ENCODE measurements around the gene USP3.

The USP3 gene, protein sequence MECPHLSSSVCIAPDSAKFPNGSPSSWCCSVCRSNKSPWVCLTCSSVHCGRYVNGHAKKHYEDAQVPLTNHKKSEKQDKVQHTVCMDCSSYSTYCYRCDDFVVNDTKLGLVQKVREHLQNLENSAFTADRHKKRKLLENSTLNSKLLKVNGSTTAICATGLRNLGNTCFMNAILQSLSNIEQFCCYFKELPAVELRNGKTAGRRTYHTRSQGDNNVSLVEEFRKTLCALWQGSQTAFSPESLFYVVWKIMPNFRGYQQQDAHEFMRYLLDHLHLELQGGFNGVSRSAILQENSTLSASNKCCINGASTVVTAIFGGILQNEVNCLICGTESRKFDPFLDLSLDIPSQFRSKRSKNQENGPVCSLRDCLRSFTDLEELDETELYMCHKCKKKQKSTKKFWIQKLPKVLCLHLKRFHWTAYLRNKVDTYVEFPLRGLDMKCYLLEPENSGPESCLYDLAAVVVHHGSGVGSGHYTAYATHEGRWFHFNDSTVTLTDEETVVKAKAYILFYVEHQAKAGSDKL

DNA sequence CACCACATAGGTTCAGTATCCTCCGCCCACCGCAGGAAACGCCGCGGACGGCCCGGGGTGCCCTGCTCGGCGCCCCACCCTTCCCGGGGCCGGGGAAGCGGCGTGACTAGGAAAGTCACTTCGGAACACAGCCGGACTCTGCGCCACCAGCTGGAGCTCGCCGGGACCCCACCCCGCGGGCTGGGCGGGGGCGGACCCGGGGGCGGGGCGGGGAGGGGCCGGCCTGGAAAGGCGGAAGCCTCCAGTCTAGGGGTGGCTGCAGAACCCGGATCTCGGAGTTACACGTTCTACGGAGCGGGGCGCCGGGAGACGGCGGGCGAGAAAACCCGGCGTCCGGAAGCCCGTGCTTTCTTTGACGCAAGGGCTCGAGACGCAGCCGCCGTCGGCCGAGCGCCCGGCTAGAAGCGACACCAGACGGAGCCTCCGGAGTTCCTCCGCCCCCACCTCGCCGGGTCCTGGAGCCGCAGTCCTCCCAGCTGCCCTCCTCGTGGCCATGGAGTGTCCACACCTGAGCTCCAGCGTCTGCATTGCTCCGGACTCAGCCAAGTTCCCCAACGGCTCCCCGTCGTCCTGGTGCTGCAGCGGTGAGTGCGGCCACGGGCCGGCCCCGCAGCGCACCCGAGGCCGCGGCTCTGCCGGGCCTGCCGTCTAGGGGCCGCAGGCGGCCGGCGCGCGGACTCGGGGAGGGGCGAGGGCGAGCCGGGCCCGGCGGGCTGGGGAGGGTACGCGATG, at the start of gene USP3:
Gene USP3 (plus strand): TSS at position 347 of the 732 bp plus-strand sequence. CDS start 147 bp downstream, at position 494.
- DNase-seq = peak; percentile 98

DNA sequence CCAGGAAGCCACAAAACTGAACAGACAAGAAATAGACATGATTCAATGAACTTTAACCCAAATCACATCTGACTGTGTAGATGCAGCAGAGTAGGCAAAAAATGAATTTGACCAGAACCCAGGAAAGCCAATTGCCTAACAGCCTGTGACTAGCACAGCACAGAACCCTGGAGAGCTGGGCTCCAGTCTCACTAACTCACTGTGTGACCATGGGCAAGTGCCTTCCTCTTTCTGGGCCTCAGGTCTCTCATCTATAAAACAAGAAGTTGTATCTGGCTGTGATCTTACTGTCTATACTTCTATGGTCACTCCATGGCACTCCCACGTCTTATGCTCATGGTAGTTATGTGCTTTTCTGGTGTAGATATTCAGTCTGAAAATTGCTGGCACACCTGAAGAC, 48.1 kb upstream of the USP3 start:
- no peak for DNase-seq

DNA sequence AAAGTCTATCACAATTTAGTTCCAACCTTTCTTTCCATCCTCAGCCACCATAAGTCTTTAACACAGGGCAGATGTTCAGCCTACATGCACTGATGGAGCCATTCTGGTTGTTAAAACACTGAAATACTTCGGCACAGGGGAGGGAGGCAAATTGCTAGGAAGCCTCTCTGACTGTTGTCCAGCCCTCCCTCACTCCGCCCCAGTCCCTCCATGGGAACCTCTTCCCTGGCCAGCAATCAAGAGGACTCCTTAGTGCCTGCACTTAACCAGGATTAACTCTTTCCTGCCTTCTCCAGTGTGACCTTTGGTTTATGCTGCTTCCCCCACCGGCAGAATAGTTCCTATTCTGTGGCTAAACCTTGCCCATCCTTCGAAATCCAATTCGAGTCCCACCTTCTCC, 47.0 kb upstream of the USP3 start:
- no peak for DNase-seq

DNA sequence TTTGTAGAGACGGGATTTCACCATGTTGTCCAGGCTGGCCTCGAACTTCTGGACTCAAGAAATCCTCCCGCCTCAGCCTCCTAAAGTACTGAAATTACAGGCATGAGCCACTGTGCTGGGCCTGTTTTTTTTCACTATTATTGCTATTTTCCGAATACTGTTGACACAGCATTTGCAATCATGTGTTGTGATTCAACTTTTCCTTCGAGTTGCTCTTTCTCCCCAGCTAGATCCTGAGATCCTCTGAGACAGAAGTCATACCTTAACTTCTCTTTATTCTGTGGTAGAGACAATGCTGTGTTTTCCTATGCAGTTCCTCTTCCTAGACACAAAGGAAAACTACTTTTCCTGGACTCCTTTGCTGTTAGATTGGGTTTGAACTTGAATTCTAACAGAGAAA, 46.4 kb upstream of the USP3 start:
- no peak for DNase-seq

DNA sequence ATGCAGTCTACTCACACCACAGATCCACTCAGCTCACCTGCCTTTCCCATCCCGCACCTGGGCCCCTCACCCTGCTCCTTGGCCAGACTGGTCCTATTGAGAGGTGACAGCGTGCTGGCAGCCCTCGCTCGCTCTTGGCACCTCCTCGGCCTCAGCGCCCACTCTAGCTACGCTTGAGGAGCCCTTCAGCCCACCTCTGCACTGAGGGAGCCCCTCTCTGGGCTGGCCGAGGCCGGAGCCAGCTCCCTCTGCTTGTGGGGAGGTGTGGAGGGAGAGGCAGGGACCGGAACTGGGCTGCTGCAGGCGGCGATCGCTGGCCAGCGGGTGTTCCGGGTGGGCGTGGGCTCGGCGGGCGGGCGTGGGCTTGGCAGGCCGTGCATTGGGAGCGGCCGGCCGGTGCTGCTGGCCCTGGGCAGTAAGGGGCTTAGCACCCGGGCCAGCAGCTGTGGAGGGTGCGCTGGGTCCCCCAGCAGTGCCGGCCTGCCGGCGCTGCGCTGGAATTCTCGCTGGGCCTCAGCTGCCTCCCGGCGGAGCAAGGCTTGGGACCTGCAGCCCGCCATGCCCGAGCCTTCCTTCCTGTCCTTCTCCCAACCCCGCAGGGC, 45.5 kb upstream of the USP3 start:
- no peak for DNase-seq

DNA sequence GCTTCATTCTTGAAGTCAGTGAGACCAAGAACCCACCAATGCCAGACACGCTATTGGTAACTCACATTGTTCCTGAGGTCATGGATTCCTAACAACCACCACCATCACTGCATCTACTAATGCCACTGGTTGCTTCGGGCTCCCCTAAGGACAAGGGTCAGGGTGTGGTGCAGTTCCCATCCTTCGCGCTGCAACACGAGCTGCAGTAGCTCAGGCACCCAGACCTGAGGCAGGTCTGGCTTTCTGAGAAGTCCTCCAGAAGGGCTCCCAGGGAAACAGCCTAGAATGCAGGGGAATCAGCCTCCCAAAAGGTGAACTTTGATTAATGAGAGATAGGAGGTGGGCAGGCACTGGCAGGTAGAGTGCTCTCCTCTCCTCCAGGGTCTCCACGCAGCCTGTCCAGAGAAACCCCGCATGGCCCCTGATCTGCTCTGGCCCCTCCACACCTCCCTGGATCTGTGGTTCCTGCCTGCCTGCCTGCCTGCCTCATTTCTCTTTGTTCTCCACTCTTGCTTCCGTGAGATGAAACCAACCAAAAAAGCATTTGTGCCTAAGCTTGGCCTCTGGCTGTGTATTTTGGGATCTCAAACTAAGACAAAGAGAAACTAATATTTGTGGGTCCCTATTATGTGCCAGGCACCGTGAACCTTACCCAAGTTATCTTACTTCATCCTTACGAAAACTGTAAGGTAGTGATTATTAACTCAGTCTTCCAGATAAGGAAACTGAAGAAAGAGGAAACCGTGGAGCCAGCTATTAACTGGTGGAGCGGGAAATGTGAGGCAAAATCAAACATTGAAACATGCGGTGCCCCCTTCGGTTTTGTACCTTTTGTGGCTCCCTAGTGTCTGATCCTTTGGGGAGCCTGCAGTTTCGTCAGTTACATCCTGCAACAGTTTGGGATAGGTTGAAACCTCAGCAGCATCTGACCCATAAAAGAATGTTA, 43.9 kb upstream of the USP3 start:
- DNase-seq = no peak

DNA sequence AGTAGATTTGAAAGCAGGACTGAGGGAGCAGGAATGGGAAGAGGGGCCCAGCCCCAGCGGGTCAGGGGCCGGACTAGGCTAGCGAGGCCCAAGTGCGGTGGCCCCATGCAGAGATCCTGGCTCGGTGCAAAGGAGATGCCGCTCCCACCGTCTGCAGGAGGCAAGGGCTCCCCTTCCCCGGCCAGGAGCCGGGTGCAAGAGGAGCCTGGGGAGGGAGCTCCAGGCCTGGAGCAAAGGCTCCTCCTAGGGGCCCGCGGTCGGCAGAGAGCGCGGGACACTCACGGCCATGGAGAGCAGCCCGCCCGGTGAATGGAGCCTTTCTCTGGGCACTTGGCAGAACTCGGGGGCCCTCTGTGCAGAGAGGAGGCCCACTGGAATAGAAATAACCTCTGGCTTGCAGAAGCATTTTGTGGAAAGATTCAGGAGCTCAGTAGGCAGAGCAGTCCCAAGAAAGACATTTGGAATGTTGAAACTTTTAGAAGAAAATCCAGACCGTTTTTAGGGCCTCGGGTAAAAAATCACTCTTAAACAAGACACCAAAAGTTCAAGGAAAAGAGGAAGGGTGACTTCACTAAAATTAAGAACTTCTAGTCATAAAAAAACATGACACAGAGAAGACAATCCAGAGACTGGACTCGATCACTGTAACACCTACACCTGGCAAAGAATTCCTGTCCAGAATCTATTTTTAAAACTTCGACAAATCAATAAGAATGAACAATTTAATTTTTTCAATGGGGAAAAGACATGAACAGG, 43.0 kb upstream of the USP3 start:
- DNase-seq = peak; percentile 73

DNA sequence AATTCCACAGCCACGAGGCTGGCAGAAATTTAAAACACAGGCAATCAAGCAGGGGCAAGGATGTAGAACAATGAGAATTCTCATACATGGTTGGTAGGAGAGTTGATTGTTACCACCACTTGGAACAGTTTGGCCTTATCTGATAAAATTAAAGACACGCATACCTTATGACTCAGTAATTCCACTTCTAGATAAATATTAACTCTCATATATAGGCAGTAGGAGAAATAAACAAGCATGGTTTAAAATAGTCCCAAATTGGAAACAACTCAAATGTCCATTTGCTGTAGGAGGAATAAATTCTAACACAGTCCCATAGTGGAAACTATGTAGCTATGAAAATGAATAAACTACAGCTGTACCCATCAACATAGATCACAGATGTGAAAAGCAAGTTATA, 42.3 kb upstream of the USP3 start:
- no peak for DNase-seq

DNA sequence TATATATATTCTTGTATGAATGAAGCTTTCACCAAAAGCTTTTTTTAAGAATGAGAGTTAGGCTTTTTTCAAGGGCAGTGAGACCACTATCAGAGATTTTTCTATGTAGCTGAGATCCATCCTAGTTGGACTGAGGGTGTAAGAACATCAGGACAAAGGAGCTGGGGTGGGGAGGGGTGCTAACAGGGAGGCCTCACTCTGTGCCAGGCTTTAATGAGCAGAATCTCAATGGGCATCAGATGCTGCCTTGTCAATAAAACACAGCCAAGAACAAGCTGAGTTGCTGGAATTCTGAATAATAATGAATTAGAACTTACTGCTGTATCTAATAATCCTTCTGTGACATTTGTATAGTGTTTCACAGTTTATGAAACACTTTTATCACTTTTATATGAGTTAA, 41.4 kb upstream of the USP3 start:
- no peak for DNase-seq

DNA sequence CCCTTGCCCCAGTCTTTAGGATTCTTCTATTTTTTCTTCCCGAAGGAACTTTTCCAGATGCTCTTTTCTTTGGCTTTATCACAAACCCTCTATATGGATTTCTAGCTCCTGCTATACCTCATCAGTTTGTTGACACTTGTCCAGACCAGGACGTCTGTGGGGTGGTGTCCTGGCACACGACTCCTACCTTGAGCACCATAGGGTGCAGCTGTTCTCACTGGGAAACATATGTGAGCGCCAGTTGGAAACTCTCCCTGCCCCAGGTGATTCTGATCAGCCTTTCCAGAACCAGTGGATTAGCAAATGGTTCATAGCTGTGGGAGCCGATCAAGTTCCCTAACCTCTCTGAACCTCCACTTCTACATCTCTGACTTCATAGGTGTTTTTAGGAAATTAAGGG, 40.6 kb upstream of the USP3 start:
- DNase-seq = no peak

DNA sequence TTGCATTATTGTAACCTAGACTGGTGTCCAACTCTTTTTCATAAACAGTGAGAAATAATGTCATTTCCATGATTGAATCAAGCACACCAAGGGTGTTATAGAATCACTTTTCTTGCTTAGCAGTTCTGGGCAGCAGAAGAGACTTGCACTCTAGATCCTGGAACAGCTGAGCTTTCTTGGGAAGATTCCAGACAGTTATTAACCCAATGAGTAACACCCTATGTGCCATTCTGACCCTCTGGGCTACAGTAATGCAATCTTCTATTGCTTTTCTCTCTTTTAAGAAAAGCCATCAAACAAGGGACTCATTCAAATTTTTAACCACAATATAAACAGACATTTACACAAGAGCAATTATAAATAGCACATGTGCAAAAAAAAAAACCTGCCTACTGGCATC, 39.3 kb upstream of the USP3 start:
- no peak for DNase-seq

DNA sequence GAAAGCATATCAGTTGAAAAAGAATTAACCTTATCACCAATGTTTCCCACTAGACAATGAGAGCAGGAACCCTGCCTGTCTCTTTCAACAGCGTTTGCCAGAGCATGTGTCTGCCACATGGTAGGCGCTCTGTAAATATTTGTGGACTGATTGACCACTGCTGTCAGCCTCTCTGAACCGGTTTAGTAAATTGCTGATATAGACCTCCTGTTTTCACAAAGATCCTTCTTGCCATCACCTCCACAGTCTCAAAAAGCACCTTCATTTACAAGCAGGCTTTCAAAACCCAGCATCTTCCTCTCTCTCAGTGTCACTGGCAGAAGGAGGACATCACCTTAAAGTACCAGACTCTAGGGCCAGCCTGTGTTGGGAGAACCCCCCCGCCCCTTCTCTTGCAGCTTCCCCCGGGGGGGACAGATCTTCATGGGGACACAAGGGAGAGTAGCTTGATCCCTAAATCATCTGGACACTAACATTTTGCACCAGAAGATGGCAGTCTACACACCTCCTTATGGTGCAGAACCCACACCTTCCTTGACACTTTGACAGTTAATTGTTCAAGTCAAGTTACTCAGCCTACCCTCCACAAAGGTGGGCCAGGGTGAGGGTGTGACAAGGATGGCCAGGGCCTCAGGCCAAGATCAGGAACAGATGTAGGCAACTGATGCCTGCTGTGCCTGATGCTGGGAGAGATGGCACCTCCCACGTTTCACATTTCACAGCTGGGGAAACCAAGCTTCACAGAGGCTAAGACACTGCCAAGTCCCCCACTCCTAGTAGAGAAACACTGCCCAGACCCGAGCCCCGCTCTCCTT, 37.8 kb upstream of the USP3 start:
- DNase-seq = no peak

DNA sequence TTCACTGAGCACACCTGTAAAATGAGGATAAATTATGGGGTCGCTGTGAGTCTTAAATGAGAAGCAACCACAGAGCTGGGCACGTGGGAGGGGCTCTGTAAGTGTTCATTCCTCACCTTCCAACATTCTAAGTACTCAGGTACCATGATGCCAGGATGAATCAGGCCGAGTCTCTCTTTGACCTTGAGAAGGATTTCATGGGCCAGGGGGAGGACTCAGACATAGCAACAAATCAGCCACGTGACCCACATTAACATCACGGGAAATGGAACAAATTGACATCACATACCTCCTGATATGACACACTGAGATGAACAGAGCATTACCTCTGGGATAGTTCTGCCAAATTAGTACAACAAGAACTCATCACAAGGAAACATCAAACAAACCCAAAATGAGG, 35.2 kb upstream of the USP3 start:
- DNase-seq = no peak

DNA sequence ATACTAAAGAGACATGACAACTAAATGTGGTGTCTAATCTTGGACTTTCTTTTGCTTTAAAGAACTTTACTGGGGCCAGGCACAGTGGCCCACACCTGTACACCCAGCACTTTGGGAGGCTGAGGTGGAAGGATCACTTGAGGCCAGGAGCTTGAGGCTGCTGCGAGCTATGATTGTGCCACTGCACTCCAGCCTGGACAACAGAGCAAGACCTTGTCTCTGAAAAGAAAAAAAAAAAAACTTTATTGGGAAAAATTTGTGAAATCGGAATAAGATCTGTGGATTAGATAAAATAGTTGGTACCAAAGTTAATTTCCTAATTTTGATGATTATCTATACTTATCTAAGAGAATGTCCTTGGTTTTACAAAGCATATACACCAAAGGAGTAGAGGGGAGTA, 34.4 kb upstream of the USP3 start:
- DNase-seq = no peak

DNA sequence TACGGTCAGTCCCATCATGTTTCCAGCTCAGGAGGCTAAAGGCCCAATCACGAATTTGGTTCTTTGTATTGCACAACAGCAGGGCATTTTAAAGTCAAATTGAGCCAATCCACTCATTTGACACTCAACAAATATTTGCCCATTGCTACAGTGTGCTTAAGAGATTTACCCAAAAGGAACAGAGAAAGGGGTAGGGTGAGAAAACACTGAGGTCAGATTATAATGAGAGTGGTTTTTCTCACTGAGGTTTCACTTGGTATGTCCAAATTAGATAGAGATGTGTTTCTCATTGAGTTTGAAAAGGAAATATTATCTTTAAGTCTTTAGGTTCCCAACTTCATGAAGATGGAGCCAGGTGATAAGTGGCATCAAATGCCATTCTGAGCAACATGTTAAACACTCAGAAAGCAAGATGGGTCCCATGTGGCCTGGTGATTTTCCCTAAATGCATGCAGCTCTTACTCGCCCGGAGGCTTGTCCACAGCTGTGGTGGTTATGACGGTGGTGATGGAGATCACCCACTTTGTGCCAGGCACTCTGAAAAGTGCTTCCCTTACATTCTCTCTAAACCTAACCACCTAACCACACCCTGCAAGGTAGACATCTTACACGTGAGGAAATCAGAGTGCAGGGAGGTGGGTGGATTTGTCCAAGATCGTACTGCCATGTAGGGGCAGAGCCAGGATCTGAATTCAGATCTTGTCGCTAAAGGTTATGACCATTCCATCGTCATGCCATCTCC, 31.2 kb upstream of the USP3 start:
- DNase-seq = no peak

DNA sequence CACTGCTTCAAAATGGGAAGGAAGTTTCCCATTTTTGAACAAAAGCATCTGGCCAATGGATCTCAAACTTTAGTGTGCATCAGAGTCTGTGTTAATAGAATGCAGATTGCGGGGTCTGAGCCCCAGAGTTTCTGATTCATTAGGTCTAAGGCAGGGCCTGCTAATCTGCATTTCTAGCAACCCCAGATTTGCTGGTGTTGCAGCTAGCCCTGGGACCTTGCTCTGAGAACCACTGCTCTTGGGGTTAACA, 30.7 kb upstream of the USP3 start:
- DNase-seq = no peak

DNA sequence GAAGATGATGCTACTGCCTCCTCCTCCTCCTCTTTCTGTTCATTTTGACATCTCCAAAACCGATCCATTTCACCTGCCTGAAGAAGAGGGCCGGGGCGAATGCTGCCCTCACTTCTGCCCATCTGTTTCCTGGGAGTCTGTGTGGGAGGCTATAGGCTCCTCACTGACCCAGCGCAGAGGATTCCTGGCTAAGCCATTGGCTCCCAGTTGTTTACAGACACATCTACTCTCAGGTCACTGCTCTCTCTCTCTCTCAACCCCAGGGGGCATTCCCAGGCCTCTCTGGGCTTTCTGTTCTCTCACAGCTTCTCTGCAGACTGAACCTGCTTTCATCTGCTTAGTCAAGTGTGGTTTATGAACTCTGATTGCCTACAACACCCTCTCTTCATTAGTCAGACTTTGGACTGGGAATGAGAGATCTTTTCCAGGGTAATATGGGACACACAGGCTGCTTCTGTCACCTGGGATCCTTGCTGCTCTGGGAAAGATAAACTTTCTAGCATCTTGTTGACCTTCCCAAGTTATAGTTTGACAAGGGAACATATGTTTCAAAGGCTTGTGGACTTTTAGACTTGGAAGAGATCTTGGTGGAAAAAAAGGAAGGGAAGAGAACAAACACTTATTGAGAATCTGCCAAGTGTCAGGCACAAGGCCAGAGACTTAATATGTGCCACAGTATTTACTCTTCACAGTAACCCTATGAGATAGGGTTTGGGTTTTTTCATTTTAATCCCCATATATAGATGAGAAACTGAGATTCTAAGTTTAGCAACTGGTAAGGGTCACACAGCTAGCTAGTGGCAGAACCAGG, 30.2 kb upstream of the USP3 start:
- peak; percentile 90 for DNase-seq

DNA sequence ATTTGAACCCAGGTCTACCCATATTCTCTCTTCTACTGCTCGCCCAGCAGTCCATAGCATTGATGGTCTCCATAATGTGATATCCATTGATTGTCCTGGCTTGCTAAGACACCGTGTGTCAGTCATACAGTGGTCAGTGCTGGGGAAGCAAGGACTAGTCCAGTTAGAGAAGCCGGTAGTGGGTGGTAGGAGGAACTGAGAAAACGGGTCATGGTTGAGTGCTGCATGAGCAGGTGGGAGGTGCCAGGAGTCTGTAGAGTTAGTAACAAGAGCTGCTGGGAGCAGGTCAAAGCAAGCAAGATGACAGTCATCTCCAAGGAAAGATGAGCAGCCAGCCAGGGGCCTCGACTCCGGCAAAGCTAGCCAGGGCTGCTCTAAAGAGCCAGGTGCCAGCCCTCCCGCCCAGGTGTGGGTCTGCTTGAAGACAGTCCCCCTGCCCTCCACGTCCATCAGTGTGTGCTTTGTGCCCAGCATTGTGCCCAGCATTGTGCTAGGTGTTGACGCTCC, 29.5 kb upstream of the USP3 start:
- DNase-seq = no peak

DNA sequence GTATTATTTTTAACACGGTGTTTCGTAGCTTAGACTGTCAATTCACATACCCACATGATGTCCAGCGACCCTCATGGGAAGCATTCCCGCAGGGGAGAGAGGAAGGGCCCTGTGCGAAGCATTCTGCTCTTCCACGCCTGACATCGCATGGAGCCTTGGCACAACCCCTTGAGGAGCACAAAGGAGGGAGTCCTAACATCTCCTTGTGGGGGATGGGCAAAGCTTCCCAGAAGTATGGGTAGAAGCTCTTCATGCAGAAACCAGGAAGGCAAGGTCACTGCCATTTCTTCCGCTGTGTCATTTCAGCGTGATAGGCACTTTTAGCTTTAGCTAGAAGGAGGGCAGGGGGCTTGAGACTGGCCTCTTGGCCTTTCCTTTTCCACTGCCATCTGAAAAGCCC, 28.7 kb upstream of the USP3 start:
- DNase-seq = no peak
